Occipital lobe (tissue), 2 donors: ENCODE data around the gene PBX4. TPM values are rescaled to one million over a fixed set of nuclear protein-coding genes. Genes with fewer than 3 reads are reported as not detected.

Source experiments
- DNase-seq: peaks from one replicate; lab custom pipeline; 2025; lab: John Stamatoyannopoulos, UW
- total RNA-seq: library from RNA; depleted of rRNA; stranded (reverse); fragments of >200 nt; gene quantifications from one replicate; pipeline ENCODE4 v1.2.3, GENCODE V29; 2014

Gene PBX4
- total RNA-seq, 1 donor from 2014 or later: 14.8 TPM

DNA sequence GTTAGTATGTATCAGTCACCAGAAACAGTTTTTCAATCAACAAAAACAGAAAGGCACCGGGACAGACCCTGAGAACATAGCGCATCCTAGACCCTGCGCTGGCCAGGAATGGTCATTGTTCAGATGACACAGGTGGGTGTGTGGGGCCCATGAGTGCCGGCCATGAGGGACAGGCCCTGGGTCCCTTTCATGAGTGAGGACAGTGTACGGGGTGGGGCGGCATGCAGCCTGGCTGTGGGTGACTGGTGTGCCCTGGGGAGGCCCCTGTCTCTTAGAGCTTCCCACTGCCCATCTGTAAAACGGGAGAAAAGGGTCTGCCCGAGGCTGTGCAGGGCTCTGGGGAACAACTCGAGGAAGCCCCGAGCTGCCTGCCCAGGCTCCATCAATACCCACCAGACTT is 25.8 kb downstream of the PBX4 start:
- DNase-seq: no peak

DNA sequence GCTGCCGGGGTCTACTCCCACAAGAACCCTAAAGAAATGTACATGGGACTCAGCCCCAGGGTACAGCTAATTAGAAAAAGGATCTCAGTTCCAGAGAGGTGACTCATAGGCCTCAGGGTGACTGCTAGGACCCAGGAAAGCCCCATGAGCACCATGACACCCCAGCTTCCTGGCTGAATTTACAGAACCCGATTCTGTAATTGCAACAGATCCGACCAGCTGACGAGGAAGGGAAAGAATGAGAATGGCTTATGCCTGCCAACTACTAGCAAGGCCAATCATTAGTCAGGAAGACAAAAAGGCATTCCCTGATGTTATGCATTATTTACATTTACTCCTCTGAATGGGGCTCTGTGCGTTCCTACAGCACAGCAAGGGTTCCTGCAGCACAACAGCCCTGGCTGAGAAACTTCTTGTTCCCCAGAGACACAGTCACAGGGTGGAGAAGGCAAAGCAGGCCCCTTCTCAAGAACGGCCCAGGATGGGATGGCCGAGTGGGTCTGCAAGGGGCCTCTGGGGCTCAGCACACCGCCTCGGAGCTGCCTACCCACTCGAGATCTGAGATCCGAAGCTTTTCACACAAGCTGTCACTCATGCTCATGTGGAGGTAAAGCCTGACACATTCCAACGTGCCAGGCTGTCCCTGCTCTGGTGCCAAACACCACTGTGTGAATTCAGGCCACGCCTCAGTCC is 27.2 kb downstream of the PBX4 start:
- no peak for DNase-seq

DNA sequence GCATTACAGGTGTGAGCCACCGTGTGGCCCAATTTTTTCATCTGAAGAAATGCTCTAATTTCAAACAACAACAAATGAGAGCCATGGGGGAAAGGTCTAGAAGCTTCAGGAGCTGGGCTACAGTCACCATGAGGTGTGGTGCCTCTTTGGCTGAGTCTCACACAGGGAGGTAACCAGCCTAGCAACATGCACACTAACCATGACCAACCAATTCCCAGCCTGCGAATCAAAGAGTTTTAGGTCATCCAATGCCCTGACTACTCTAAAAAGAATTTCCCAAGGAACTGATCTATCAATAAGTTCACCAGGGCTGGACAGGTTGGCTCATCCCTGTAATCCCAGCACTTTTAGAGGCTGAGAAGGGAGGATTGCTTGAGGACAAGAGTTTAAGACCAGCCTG is 29.9 kb downstream of the PBX4 start:
- DNase-seq: no peak

DNA sequence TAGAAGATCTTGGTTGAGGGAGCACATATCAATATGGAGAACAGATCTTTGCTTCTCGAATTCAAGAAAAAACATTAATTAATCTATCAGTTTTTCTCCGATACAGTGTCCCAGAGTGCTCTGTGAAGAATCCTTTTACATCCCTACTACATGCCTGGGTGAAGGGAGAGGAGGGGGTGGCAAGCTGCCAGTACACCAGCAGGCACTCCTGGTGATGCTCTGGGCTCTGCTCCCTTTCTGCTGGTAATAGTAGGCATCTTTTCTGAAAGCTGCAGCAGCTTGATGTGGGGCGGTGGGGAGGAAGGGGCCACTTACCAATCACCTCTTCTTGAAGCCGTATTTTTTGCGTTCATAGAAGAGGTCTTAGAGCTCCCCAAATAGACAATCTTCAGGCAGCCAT is 30.7 kb downstream of the PBX4 start:
- no peak for DNase-seq

DNA sequence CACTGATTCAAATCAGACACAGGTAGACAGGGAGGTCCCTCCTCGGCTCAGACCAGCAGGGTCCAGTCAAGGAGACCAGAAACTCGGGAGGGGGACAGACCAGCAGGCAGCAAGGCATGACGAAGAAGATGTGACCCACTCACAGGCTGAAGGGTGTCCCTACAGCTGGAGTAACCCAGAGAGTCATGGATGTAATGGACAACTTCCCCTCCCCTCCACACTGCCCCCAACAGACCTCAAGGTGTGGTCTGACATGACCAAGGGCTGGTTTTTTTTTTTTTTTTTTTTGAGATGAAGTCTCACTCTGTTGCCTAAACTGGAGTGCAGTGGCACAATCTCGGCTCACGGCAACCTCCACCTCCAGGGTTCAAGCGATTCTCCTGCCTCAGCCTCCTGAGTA is 34.1 kb downstream of the PBX4 start:
- no peak for DNase-seq

DNA sequence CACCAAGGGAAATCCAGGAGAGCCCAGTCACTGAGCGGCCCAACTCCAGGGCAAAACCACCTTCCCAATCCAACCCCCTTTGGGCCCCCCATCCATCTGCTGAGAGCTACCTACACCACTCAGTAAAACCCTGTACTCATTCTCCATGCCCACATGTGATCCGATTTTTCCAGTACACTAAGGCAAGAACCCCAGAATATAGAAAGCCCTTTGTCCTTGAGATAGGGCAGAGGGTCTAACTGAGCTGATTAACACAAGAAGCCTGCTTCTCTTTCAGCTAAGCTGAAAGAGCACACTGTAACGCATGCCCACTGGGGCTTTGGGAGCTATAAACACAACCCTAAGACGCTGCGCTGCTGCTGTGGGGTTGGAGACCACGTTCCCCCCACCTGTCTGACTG is 36.0 kb downstream of the PBX4 start:
- DNase-seq: no peak

DNA sequence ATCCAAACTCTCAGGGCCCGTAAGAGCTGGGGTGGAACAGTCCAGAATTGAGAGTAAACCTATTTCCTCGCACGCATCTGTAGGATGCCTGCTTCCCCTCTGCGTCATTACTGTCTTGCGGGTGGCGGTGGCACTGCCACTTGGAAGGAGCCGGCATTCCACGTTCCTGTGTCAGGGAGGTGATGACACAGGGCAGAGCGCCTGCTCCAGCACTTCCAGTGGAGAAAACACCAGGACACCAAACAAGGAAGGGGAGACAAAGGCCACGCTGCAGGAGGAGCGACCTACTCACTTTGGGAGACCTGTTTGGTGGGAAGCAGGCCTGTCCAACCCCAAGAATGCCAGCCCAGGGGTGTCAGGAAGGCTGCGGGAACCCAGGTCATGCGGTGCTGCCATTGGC is 37.1 kb downstream of the PBX4 start:
- DNase-seq: no peak

DNA sequence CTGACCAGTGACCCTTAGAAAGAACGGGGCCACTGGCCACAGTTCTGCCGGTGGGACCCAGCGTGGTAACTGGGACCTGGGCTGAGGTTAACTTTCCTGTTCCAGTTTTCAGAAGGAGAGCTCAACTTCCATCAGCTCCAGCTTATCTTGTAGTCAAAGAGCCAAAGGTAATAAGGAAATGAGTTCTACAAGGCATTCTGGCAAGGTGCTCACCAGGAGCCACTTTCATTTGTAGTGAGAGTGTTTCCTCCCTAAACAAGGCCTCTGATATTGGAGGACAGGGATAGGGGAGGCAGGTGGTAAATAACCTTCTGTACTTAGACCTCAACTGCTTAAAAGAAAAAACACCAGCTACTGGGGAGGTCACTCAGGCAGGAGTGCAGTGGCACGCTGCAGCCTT is 38.1 kb downstream of the PBX4 start:
- DNase-seq: no peak

DNA sequence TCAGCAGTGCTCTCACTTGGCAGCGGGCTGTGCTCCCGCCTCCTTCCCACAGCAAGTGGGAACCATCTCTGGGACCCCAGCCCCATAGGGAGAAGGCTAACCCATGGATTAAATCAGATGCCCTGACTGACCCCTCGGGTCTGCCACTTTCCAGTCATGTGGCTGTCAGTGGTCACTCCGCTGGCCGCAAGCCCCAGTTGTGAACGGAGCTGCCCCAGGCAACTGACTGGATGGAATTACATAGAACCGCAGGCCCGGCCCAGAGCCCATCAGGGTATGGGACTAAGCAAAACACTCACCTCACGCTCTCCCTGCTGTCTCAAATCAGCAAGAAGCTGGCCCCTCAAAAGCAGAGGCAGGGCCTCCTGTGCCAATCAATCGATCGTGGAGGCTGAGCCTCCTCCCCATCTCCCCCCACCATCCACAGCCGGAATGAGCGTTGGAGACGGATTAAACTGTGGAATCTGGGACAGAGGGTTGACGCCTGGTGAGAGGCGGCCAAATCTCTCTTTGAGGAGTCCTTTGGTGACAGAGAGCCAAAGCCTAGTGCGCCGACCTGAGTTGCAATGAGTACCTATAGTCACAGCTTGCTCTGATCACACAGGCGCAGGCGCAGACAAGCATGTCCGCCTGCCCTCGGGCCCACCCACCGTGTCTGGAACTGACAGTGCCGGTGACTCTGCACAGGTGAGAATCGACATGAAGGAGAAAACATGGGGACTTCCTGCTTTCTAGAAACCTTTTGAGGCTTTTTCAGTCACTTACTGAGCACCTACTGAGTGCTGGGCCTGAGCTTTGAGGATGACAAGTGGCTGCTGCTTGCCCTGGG is 38.7 kb downstream of the PBX4 start:
- no peak for DNase-seq

DNA sequence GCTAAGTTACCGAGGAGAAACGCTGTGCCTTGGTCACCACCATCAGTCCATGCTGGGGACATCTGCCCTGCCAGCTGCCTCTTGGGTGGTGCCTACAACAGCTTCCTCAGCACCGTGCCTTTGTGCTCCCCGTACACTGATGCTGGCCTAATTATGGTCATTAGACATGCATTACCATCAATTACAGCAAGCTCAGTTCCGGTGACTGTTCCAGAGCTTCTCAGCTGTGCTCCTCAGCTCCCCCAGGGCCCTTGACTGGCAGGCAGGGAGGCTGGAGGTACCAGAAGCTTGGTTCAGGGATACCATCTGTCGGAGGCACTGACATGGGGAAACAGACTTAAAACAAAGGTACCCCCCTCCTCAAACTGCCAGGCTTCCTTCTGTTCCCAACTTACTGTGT is 40.2 kb downstream of the PBX4 start:
- DNase-seq: no peak

DNA sequence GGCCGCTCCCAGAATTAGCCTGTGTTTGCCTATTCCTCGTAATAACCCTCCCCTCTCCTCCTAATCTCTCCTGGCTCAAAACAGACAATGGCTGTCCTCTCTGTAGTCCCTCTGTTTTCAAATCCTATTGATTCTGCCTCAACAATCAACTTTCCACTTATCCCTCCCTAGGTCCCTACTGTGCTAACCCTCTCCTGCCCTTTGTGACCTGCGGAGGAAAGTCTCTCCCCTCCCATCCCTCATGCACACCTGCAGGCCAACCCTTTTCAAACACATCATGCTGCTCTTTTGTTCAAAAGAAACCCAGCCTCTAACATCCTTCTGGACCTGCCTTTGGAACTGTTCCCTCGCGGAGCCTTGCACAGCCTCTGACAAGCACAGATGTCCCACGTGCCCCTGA is 43.1 kb downstream of the PBX4 start:
- no peak for DNase-seq

DNA sequence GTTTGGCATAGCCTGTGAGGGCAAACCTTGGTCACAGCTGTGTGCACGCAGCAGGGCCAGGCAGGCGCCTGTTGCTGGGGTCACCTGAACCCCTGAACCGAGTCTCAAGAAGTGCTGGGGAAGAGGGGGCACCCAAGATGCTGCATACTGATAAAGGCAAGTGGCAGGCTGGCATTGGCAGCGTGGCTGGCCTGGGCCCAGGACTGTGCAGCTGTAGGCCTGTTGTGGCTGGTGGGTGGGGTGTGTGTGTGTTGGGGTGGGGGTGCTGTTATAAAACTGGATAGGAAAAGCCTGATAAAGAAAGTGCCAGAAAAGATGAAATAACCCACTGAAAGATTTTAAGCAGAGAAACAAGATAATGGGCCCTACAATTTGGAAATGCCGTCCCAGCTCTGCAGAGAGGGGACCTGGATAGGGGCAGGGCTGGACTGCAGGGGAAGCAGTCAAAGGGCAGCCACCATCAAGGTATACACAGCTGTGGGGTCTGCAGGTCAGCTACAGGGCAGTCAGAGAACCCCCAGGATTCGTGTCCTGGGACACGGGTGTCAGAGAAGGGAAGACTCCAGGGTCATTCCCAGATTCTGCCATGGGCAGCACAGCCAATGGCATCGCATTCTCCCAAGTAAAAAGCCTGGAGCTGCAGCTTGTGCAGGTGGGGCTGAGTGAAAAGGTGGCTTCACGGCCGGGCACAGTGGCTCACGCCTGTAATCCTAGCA is 47.3 kb downstream of the PBX4 start:
- DNase-seq: no peak

DNA sequence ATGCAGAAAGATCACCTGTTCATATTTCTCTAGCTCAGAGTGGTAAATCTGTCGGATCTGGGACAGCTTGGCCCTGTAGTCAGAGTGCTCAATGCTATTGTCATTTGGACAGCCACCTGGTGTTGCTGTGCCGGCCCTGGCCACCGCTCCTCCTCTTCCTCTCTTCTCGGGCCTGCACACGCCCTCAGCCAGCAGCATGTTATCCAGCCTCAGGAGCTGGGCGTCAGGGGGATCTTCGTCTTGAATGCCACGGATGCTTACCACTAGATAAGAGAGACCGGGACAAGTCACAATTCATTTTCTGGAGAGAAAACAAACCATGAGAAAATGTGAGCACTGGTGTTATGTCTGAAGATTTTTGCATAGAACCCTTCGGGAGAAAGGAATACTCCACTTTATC is 47.9 kb downstream of the PBX4 start:
- DNase-seq: no peak

DNA sequence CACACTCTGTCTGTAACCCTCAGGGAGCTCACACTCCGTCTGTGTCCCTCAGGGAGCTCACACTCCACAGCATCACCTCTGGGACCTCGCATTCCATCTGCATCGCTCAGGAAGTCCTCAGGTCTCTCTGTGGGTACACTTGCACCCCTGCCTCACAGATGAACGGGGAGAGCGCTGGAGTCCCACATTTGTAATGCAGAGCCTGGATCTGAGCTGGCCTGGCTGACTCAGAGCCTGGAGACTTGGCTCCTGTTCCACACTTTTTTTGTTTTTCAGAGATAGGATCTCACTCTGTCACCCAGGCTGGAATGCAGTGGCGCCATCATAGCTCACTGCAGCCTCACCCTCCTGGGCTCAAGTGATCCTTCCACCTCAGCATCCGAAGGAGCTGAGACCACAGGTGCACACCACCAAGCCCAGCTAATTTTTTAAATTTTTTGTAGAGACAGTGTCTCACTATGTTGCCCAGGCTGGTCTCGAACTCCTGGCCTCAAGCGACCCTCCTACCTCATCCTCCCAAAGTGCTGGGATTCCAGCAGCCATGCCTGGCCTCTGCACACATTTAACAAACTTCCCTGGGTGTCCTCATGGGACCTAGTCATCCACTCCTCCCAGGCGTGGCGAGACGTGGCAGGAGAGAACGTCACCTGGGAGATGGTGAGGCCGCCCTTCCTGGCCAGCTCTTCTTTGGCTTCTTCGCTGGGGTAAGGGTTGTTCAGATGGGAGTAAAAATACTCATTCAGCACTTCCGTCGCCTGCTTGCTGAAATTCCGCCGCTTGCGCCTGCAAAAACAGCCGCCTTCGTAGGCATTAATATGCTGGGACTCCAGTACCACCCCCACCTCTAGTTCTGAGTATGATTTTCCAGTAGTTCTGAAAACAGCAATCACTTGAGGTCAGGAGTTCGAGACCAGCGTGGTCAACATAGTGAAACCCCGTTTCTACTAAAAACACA is 49.4 kb downstream of the PBX4 start:
- DNase-seq: no peak

DNA sequence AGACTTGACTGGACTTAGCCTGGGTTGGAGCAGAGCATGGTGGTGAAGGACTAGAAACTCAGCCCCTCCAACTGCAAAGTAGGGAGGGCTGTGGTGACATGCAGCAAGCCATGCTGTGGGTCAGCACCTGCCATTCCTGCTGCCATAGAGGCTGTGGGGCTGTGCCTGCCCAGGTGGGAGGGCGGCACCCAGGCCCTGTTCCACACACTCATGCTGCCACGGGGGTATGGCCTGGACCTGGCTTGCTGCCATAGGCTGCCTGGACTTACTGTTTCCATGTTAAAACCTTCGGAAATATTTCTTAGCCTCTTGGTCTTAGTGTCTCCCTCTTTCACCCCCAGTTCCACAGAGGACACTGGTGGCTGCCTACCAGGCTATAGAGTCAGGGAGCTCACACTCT is 51.1 kb downstream of the PBX4 start:
- DNase-seq: no peak

DNA sequence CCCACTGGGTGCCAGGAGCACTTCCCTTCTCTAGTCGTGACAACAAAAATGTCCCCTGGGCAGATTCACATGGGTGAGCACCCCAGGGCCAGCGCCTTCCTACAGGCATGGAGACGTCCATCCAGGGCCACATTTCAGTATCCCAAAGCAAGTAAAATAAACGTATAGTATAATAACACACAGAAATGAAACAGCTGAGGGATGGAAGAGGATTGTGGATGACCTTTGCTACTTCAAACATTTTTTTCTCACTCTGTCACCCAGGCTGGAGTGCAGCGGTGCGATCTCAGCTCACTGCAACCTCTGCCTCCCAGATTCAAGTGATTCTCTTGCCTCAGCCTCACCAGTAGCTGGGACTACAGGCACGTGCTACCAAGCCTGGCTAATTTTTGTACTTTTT is 52.2 kb downstream of the PBX4 start:
- DNase-seq: no peak

DNA sequence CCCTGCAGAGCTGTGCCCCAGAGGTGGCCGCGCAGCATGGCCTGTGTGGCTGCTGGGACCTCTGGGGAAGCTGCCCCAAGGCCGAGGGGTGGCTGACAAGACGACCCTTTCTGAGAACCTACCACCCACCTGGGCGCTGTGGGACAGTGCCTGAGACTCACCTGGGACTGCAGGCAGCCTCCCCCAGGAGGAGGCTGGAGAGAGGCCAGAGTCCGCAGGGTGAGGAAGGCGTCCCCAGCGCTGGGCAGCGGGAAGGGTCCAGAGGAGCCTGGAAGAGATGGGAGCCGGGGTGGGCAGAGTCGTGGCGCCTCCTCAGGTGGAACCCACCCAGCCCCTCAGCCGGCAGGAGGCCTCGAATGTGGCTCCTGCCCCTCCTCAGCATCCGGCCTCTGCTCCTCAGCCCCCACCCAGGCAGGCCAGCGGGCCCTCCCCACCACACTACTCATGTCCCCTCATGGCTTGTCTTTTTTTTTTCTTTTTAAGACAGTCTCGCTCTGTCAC is 55.1 kb downstream of the PBX4 start:
- no peak for DNase-seq

DNA sequence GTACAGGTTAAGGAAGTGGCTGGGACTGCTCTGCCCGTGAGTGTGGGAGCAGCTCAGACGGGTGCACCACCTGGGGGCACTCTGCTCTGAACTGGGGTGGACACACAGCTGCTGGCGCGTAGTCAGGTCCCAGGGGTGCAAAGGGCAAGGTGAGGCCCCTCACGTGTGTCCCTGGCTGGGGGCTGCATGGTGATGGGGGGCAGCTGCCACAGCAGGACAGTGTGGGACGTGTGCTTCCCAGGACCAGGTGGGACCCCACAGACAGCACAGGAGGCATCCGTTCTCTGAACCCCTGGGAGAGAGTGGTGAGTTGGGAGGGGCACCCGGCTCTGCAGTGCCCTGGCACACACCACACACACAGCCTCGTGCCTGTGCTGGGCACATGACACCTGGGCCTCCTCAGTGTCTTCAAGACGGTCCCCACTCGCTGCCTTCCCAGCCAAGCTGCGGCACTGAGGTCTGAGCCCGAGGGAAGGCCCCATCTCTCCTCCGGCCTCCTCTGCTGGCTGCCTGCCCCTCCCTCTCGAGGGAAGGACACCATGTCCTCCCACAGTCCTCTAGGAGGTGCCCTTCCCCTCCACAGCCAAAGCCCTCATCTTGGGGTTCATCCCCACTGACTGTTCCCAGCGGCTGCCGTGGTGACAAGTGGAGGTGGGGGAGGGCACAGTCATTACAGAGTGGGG is 55.7 kb downstream of the PBX4 start:
- DNase-seq: no peak

DNA sequence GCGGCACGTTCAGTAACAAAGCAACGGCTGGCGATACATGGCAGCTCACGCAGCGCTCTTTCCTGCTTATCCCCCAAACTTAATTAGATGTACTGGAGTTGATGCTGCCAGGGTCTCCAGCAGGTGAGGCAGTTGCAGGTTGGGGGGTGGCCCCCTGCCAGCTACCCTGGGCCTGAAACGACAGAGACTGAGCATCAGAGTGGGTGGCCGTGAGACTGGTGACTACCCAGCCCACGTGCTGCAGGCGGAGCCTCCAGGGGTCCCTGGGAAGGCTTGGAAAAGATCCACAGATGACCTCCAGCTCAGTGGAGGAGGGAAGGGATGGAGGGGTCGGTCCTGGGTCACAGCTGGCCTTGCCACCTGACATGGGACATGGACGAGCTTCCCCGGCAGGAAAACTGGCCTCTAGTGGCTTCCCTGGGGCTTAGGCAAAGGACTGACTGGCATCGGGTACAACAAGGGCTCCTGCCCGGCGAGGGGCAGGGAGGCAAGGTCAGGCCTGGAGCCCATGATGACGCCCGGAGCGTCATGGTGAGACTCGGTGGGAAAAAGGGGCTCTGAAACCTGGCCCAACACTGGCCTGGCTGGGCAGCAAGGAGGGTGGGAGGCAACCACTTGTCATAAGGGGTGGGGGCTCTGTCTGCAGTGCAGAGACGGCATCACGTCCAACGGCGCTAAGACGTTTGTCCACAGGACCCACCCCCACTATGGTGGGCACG is 56.4 kb downstream of the PBX4 start:
- DNase-seq: no peak

DNA sequence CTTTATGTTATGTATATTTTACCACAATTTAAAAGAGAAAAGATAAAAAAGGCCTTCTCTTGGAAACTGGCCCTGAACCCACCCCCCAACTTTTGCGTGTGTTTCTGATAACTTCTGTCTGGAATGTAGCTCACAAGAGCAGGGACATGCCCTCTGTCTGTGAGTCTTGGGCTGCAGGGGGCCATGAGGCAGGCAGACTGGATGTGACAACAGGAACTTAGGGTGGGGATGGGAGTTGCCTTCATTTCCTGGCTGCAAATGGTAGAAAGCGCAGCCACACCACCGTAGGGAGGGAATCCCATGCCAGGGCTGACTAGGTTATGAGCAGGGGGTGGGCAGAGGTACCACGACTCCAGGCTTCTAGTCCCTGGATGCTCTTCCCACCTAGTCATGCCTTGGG is 58.6 kb downstream of the PBX4 start:
- no peak for DNase-seq
